ENCODE results near the gene UBE2S. TPM values are rescaled to one million over a fixed set of nuclear protein-coding genes. Genes with fewer than 3 reads are reported as not detected.

Gene UBE2S
- polyA plus RNA-seq, 1 donor (not counting 4 experiments of a cell fraction or from before 2014, with no cell fraction given), result 31.8 TPM

GRCh38 chr19:55455576-55456235 is 48.1 kb upstream of the UBE2S start:
- TF ChIP-seq, protein P1, sequence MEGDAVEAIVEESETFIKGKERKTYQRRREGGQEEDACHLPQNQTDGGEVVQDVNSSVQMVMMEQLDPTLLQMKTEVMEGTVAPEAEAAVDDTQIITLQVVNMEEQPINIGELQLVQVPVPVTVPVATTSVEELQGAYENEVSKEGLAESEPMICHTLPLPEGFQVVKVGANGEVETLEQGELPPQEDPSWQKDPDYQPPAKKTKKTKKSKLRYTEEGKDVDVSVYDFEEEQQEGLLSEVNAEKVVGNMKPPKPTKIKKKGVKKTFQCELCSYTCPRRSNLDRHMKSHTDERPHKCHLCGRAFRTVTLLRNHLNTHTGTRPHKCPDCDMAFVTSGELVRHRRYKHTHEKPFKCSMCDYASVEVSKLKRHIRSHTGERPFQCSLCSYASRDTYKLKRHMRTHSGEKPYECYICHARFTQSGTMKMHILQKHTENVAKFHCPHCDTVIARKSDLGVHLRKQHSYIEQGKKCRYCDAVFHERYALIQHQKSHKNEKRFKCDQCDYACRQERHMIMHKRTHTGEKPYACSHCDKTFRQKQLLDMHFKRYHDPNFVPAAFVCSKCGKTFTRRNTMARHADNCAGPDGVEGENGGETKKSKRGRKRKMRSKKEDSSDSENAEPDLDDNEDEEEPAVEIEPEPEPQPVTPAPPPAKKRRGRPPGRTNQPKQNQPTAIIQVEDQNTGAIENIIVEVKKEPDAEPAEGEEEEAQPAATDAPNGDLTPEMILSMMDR (optimal IDR thresholded peaks at IDR 0.05 in 1 of 3, IDR thresholded peaks at IDR 0.05 in 1 of 3, conservative IDR thresholded peaks at IDR 0.05 in 1 of 3; ENCODE audit: extremely low read depth in 1 of 3, insufficient read depth in 2 of 3, low read length in 3 of 3), result no peak
- no peak for TF ChIP-seq EZH2 (IDR thresholded peaks at IDR 0.05; ENCODE audit: low read length)
- Histone ChIP-seq H3K4me2 (ENCODE audit: control insufficient read depth, extremely low read depth, insufficient read depth, low read depth, low read length) (no peak overlapping the region), H3K36me3 (ENCODE audit: control insufficient read depth in 2 of 2, extremely low read depth in 1 of 2, insufficient read depth in 2 of 2, low read length in 2 of 2) (peaks cover 0 to 3% of the 10 kb centered on the region in 2 experiments), H3K4me3 (ENCODE audit: control insufficient read depth in 2 of 3, extremely low read depth in 1 of 3, insufficient read depth in 2 of 3, low read depth in 1 of 3, low read length in 3 of 3) (no peak overlapping the region), H3K9ac (ENCODE audit: control insufficient read depth, extremely low read depth, insufficient read depth, low read length) (no peak overlapping the region), H2AFZ (ENCODE audit: control insufficient read depth, low read length) (no peak overlapping the region), H3K27ac (ENCODE audit: control insufficient read depth, insufficient read depth, low read length) (no peak overlapping the region), H3K27me3 (ENCODE audit: control insufficient read depth, extremely low read depth, insufficient read depth, low read length) (peaks cover 19% of the 10 kb centered on the region), H3K79me2 (ENCODE audit: control insufficient read depth, insufficient read depth, low read length) (no peaks in the 10 kb centered on the region), H3K4me1 (ENCODE audit: control insufficient read depth, extremely low read depth, insufficient read depth, low read length) (peaks cover 3% of the 10 kb centered on the region), H3K9me1 (ENCODE audit: control insufficient read depth, extremely low read depth, insufficient read depth, low read length) (no peaks in the 10 kb centered on the region), H3K9me3 (ENCODE audit: control insufficient read depth, low read depth, low read length) (no peaks in the 10 kb centered on the region), H4K20me1 (ENCODE audit: control insufficient read depth, extremely low read depth, insufficient read depth, low read length) (peaks cover 2% of the 10 kb centered on the region)
- dilution Hi-C loops (cut with MboI; ENCODE audit: extremely low pct_ligation_motif_present, low sequenced_read_pairs), result no loop called here
- FAIRE-seq (no peak), DNase-seq (ENCODE audit: low read depth, low spot score) (no peak)

DNA sequence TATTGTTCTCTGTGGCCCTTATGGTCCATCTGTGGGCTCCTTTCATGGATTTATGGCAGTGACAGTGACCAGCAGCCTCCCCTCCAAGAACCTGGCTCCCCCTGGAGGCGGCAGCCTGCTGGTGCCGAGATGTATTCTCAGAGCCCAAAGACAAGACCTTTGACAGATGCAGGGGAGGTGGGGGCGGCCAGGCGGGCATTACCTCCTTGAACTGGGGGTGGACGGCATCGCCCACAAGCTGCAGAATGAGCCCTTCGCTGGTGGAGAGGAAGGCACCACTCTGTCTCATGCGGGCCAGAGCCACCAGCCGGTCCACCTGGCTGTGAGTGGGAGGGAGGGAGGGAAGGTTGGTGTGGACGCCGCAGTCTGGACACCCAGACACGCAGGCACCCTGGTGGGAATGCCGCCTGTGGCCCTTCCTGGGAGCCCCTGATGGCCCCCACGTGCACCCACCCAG is 47.2 kb upstream of the UBE2S start:
- H3K4me3 ChIP-seq (ENCODE audit: control insufficient read depth in 2 of 3, extremely low read depth in 1 of 3, insufficient read depth in 2 of 3, low read depth in 1 of 3, low read length in 3 of 3), result no peak overlapping the region
- H3K27ac ChIP-seq (ENCODE audit: control insufficient read depth, insufficient read depth, low read length), result no peak overlapping the region
- H3K36me3 ChIP-seq (ENCODE audit: control insufficient read depth in 2 of 2, extremely low read depth in 1 of 2, insufficient read depth in 2 of 2, low read length in 2 of 2), result peaks cover 0 to 3% of the 10 kb centered on the region in 2 experiments
- no peak for FAIRE-seq
- dilution Hi-C loops (cut with MboI; ENCODE audit: extremely low pct_ligation_motif_present, low sequenced_read_pairs), result no loop called here
- H4K20me1 ChIP-seq (ENCODE audit: control insufficient read depth, extremely low read depth, insufficient read depth, low read length), result peaks cover 2% of the 10 kb centered on the region
- H3K4me1 ChIP-seq (ENCODE audit: control insufficient read depth, extremely low read depth, insufficient read depth, low read length), result no peaks in the 10 kb centered on the region
- H3K9ac ChIP-seq (ENCODE audit: control insufficient read depth, extremely low read depth, insufficient read depth, low read length), result no peak overlapping the region
- H2AFZ ChIP-seq (ENCODE audit: control insufficient read depth, low read length), result no peak overlapping the region
- H3K4me2 ChIP-seq (ENCODE audit: control insufficient read depth, extremely low read depth, insufficient read depth, low read depth, low read length), result no peak overlapping the region
- H3K9me1 ChIP-seq (ENCODE audit: control insufficient read depth, extremely low read depth, insufficient read depth, low read length), result no peaks in the 10 kb centered on the region
- no peaks in the 10 kb centered on the region for H3K9me3 ChIP-seq (ENCODE audit: control insufficient read depth, low read depth, low read length)
- no peak for TF ChIP-seq EZH2 (IDR thresholded peaks at IDR 0.05; ENCODE audit: low read length)
- TF ChIP-seq, protein P1 (optimal IDR thresholded peaks at IDR 0.05 in 1 of 3, IDR thresholded peaks at IDR 0.05 in 1 of 3, conservative IDR thresholded peaks at IDR 0.05 in 1 of 3; ENCODE audit: extremely low read depth in 1 of 3, insufficient read depth in 2 of 3, low read length in 3 of 3), result peak; percentile 67 to 79 (median 69)
- DNase-seq (ENCODE audit: low read depth, low spot score), result no peak
- peaks cover 27% of the 10 kb centered on the region for H3K27me3 ChIP-seq (ENCODE audit: control insufficient read depth, extremely low read depth, insufficient read depth, low read length)
- H3K79me2 ChIP-seq (ENCODE audit: control insufficient read depth, insufficient read depth, low read length), result no peaks in the 10 kb centered on the region

All from keratinocyte (primary cell).